ENCODE results near the gene FANCF.
A peak's percentile ranks its signal among the peaks of the same experiment; 100 is the strongest.
"Not testable (repeated sequence)": the region's sequence is repeated elsewhere in the genome, so short reads cannot be mapped to it uniquely, and the experiment has no call there.

The FANCF gene, protein sequence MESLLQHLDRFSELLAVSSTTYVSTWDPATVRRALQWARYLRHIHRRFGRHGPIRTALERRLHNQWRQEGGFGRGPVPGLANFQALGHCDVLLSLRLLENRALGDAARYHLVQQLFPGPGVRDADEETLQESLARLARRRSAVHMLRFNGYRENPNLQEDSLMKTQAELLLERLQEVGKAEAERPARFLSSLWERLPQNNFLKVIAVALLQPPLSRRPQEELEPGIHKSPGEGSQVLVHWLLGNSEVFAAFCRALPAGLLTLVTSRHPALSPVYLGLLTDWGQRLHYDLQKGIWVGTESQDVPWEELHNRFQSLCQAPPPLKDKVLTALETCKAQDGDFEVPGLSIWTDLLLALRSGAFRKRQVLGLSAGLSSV

DNA sequence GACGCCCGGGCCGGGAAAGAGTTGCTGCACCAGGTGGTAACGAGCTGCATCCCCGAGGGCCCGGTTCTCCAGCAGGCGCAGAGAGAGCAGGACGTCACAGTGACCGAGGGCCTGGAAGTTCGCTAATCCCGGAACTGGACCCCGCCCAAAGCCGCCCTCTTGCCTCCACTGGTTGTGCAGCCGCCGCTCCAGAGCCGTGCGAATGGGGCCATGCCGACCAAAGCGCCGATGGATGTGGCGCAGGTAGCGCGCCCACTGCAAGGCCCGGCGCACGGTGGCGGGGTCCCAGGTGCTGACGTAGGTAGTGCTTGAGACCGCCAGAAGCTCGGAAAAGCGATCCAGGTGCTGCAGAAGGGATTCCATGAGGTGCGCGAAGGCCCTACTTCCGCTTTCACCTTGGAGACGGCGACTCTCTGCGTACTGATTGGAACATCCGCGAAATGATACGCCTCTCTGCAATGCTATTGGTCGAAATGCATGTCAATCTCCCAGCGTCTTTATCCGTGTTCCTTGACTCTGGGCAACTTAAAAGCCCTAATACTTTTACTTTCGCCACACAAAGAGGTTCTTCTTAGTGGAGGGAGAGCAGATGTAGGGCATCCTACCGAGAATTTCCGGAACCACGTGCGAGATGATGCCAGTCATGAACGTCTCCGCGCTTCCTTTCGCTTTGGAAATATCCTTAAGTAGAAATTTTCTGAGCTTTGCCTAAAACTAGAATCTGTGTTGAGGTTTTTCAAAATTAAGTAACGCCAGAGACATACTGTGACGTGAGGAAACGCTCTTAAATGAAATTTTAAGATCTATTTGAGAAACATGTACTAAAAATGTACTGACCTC lies at the start of gene FANCF:
FANCF (minus strand) TSS at position 376 of the 840 bp plus-strand sequence; CDS start at position 363, 13 bp downstream.
- DNase-seq, result peak; percentile 88

DNA sequence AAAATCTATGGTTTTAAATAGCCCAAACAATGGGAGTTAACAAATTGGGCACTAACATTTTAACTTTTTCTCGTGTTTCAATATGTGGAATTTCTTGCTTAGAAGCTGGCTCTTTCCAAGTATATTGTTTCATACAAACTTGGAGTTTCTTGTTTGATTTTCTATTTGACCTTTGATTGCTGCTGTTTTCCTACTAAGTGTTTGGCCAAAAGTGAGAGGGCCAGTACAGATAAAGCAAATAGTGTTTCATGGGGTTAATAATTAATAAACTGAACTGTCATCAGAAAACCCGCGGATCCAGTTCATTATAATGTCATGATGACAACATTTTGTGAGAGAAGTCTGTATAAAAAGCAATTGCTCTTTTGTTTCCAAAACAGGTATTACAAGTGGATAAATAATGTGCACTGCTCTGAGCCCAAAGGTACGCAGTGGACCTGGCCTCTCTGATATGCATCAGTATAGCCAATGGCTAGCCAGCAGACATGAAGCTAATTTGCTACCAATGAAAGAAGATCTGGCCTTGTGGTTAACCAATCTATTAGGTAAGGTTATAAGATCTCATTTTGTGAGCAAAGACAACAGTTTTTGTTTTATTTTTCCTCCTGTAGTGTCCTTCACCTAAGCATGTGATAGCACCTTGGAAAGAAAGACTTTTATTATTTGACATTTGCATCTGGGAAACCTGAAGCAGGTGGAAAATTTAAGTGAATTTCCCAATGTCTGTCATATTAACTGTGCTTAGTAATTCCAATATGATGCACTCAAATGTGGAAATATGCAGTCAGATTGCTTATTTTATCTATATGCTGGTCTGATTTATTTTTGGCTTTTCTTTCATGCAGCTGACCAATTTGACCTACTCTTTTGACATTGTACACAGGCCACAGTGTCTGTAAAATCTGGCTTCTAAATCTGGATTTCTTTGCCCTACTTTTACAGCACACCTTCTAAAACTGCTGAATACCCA lies 49.1 kb upstream of the FANCF start:
- DNase-seq, result no peak

DNA sequence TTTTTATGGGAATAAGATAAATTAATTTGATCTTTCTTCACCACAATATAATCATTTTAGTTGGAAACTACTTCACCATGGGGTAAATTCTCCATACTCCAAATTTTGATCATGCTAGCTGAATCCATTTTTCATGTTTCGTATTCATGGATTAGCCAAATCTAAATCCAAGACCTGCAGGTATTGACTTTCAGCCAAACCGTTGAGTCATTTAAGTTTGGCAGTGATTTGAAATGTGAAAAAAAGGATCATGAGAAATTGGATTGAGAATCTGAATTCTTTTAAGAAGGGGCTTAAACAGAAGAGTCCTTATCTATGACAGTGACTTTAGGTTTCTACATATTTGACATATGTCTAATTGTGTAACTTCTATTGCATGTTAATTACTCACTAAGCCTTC lies 46.1 kb upstream of the FANCF start:
- no peak for DNase-seq

DNA sequence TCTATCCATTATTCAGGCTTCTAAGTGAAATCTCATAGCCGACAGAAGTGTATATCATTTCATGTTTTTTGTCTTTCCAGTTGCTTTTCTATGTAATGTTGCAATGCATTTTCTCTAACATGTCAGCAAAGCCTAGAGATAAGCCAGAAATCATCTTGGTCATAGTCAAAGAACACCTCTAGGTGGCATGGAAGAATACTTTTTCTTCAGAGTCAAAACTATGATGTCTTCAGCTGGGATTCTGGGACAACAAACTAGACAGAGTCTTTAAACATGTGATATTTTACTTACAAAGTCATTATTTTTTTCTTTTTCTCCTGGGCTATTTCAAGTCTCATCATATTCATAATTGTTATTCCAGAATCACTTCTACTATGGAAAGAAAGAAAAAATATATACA lies 45.2 kb upstream of the FANCF start:
- DNase-seq, result no peak

DNA sequence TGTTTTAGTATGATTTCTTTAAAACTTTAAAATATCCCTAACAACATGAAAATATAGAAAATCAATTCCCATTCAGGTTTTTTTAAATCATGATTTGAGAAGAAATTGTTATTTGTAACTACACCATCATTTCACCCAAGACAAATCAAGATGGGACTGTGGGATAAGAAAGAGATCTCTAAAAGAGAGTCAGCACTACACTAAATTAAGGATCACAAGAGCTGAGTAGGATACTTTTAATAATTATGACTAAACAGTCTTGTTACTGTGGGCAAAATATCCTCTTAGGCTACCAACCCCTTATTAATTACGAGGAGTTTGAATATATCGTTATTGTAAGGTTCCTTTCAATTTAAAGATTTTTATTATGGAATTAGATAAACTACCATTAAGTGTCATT lies 43.7 kb upstream of the FANCF start:
- DNase-seq, result no peak

DNA sequence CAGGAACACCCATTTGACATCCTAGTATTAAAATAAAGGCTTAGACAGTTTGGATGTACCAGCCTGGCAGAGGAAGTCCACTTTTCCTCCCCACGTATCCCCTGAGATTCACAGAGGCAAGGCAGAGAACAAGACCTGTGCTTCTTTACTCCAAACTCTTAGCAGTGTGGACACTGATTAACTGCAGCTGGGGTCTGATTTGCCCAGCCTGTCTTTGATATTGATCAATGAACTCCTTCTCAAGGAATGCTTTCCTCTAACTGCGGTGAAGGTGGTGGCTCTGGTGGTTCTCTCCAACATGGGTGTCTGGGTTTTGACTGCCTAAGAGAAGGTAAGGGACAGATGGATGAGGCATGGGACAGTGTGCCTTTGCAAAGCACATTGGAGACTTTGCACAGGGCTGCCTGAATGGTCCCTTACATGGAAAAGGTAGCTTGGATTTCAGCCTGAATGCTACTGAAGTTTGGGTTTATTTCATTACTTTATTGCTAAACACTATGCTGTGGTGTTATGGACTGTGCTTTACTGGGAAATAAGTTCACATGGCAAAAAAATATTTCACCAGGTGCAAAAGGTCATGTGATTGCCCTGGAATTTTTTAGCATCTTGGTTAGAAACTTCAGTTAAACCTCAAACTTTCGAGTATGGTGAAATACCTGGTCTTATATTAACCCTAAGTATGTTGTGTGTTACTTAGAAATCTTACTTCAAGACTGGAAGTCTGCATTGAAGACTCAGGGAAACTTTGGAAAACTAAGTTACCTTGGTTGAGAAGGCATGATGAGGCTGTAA lies 42.6 kb upstream of the FANCF start:
- DNase-seq, result no peak

DNA sequence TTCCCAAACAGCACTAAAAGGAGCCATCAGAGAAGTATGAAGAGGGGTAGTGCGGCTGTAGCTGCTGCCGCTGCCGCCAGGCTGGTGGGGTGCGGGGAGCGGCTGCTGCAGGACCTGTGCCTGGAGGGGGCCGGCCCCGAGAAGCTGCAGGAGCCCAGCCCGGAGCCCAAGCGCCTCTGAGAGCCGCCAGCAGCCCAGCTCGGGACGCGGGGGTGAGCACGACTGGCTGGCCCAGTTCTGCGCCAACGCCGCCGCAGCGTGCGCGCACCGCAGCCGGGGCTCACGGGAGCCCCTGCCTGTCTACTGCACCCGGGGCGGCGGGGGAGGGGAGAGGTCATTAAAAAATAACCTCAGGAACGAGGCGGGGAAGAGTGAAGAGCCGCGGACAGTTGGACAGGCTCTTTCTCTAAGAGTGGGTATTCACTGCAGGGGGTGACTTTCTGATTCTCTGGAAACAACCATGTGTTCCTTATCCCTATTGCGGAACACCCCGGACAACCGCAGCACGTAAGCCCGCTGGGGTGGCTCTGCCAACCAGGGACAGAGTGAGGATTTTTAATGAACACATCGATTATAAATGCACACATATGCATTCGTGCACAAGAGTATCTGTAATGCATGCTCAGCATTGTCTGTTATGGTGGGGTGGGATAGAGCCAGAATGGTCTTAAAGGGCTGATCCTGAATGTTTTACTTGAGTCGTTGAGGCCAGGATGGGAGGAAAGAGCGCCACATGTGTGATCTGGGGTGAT lies 41.2 kb upstream of the FANCF start:
- DNase-seq, result no peak

DNA sequence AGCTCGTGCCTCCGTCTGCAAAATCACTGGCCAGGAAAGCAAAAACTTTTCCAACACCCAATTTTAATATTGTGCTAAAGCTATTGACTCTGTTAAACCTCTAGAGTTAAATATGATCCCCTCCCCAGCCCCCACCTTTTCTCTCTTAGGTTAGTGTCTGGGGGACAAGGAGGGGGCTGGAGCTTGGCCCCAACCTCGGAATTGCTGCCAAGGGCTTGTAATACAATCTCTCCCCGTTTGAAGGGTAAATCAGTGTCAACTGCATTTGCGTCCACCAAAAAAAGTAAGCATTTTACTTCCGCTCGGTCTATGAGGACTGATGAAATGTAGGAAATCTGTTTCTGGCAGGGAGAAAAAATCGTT lies 40.7 kb upstream of the FANCF start, which contains the start of gene GAS2:
GAS2 (plus strand) TSS at position 287 of the 363 bp plus-strand sequence. CDS start 8,259 bp downstream, outside the sequence.
- no peak for DNase-seq

DNA sequence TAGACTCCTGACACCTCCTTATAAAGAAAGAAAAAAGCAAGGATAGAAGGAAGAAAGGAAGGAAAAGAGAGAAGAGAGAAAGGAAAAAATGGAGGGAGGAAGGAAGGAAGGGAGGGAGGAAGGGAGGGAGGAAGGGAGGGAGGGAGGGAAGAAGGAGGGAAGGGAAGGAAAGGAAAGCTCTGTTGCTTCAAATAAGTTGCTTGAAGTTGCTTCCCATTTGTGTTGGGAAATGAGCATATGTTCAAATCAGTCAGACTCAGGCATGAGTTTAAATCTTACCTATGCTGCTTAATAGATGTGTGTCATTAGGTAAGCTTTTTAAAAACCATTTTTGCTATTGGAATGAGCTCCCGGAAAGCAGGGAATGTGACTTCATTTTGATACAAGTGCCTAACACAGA lies 34.2 kb upstream of the FANCF start:
- no peak for DNase-seq

DNA sequence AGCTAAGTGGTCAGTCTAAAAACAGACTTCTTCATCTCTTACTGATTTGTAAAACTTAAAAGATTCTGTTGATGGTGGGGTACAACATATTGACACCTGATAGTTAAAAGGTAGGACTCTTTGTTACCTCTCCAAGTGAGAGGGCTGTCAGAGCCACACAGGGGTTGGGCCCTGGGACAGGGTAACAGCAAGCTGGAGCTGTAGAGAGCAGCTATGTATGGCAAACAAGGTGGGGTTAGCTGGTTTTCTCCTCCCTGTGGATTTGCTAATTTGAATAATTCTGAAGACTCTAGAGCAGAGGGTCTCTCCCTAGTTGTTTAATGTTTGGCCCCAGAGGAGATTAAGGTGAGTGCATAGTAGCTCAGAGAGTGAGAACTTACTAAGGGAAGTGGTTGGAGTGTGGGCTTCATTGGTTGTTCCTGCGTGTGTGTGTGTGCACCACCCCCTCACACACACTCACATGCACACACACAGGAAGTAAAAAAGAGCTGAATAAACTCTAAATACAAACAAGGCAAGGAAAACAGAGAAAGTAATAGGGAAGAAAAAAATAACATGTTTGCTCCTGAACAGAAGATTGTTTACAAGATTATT lies 31.6 kb upstream of the FANCF start:
- DNase-seq, result no peak

DNA sequence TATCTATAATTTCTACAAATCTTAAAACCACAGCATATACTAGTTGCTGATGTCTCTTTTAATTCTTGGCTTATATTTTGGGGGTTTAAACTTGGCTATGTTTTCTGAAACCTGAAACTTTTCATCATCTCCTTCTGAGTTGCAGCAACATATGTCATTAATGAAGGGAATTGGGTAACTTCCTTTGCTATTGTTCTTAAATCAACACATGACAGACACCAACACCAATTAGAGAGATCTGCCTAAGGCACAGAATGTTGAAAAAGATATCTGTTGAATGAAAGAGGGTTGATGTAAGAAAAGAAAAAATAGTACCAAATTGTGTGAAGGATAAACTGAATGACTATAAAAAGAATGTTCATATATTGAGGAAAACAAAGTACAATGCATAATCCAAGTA lies 30.5 kb upstream of the FANCF start:
- no peak for DNase-seq

DNA sequence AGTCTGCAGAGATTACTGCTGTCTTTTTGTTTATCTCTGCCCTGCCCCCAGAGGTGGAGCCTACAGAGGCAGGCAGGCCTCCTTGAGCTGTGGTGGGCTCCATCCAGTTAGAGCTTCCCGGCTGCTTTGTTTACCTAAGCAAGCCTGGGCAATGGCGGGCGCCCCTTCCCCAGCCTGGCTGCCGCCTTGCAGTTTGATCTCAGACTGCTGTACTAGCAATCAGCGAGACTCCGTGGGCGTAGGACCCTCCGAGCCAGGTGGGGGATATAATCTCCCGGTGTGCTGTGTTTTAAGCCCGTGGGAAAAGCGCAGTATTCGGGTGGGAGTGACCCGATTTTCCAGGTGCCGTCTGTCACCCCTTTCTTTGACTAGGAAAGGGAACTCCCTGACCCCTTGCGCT lies 26.7 kb upstream of the FANCF start:
- DNase-seq, result not testable (repeated sequence)

DNA sequence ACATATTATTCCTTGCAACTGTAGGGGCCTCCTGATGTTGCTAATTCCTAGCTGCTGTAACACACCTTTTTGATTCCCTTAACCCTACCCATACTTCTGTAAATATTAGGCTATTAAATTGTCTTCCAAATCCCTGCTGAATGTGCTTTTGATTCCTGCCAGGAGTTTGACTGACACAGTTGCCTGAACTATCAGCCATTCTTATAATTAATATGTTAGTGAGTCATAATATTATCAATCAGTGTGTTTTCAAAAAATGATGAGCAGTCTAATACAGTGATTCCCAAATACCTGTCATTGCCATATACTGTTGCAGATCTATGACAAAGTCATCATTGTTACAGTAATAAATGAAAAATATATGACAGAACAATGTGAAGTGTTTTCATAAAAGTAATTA lies 15.9 kb upstream of the FANCF start:
- no peak for DNase-seq

DNA sequence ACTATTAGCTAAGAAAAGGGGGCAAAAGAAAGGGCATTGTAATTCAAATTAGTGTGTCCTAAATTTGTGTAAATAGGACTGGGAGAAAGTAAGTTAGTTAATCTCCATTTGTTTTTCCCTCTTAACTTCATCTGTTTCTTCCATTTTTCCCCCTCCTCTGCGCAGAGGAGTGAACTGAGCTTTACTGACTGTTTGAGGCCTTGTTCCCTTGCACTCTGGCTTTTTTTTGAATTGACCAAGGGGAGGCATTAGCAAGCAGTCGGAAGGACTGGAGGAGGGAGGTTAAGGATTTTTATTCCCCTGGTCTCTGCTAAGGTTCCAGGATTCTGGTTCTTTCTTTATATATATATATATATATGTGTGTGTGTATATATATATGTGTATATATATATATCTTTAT lies 15.2 kb upstream of the FANCF start:
- DNase-seq, result no peak

DNA sequence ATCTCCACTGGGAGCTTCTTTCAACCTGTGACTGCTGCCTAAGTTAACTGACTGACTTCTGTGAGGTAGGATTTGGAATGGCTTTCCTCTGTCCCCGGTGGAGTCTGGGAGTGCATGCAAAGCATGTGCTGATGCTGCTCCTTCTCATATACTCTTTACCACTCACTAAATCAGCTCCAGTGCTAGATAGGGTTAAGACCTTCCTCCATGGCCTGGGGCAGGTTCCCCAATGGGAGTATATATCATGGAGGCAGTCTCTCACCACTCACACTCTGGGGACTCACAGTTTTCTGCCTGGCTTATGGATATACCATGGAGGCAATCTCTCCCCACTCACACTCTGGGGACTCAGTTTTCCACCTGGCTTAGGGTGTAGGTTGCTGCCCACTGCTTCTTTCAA lies 10.1 kb upstream of the FANCF start:
- DNase-seq, result no peak

DNA sequence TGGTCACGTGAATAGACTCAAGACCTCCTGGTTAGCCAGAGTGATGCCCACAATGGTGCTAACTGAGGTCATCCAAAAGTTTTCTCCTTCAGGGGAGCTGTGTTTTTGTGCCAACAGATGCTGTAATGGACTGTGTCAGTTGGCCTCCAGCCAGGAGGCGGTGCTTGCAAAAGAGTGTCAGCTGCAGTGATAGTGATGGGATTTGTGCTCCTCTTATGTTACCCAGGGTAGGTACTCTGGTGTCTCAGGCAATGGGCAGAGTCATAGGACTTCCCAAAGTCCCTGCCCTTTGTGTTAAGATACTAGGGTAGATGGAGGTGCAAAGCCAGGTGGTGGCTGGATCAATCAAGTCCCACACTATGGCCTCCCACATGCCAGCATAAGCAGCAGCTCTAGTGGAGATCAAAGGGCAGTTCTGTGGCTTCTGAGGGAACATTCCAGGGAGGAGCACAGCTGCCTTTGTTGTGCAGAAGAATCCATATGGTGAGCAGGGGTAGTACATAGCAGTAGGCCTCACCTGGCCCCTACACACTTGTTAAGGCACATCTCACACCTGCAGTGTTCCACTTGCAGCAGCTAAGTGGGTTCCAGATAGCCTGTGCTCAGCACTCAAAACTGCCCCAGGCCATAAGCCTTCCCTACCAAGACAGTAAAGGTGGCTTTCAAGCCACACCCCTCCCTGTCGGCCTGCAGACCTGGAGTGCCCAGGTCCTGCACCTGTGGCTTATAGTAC lies 9.4 kb upstream of the FANCF start:
- DNase-seq, result no peak

DNA sequence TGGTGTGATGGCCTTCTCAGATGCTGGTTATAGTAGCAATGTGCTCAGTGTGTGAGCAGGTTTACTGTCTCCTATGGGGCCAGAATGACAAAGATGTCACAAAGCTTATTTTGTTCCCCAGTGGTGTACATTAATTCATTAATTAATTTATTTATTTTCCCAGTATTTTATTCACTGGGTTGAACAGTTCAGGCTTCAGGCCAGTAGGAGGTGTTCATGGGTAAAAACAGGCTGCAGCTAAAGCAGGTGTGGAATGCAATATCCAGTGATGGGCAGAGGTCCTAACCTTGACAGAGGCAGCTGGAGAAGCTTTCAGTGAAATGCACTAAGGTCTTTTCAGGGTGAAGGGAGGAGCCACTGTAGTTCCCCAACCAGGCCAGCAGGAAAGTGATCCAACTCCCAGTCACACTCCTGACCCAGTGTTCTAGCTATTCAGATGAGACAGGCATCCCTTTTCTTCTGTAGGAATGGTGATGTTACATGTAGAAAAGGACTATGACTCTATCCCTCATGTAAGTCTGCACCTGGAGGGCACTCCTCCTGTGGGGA lies 7.8 kb upstream of the FANCF start:
- no peak for DNase-seq

DNA sequence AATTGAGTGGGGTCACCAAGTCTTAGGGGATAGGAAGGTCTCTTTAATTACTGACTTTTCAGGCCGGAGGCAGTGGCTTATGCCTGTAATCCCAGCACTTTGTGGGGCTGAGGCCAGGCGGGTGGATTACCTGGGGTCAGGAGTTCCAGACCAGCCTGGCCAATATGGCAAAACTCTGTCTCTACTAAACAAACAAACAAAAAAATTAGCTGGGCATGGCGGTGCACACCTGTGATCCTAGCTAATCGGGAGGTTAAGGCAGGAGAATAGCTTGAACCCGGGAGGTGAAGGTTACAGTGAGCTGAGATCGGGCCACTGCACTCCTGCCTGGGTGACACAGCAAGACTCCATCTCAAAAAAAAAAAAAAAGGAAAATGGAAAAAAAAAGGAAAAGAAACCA lies 1.8 kb upstream of the FANCF start:
- no peak for DNase-seq

DNA sequence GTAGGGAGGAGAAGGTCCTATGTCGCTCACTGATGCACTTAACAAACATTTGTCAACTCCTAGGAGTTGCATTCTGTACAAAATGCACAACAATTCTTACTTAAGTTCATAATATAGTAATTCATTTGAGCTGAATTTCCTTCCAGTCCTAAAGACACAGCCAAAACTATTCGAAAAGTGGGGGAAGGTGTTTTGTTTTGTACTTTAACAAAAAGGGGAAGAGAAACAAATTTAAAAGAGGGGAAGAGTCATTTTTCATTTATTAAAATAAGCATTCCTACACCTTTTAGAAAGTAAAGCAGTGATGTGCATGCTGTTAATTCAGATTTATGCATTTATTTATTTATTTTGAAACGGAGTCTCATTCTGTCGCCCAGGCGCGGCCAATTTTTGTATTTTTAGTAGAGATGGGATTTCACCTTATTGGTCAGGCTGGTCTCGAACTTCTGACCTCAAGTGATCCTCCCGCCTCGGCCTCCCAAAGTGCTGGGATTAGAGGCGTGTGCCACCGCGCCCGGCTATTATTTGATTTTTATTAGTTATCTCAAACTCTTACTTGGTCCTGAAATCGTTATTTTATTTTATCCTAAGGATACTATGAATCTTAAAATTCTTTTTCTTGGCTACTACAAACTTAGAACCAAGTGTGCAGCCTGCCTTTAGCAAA lies 1.1 kb upstream of the FANCF start:
- no peak for DNase-seq

All from NCI-H1417 treated with DMSO at 0.1 percent for 48 hours (cell line).